HCT116 (cell line): ENCODE measurements around the gene POU2AF1.
"Not testable (repeated sequence)": the region's sequence is repeated elsewhere in the genome, so short reads cannot be mapped to it uniquely, and the experiment has no call there.

Experiments used
- CEBPB ChIP-seq: IDR thresholded peaks from 2 replicates; pipeline ENCODE4 v1.6.1; 2012; ENCODE audit warnings: low read depth
- CTCF ChIP-seq, 3 experiments: fragments of 200-600 bp in 1 of 3; sonication (generic) in 1 of 3; IDR thresholded peaks in 2 of 3; conservative IDR thresholded peaks in 1 of 3; 2 replicates each; pipeline ENCODE4 v1.5.1; 2012 to 2017; ENCODE audit warnings: low read depth in 2 of 3, low read length in 2 of 3, antibody characterized with exemption in 1 of 3, borderline replicate concordance in 1 of 3, control low read depth in 1 of 3, mild to moderate bottlenecking in 1 of 3, mixed read lengths in 1 of 3, mixed run types in 1 of 3, moderate library complexity in 1 of 3; ENCODE audit not compliant: insufficient read depth in 1 of 3
- EZH2 ChIP-seq: fragments of 200-600 bp; sonication (generic); IDR thresholded peaks from 2 replicates; pipeline ENCODE4 v1.6.1; 2017; ENCODE audit warnings: antibody characterized with exemption, mixed run types
- EZH2phosphoT487 ChIP-seq: fragments of 200-600 bp; IDR thresholded peaks from 2 replicates; pipeline ENCODE4 v1.6.1; 2018; ENCODE audit warnings: antibody characterized with exemption, borderline replicate concordance
- POLR2A ChIP-seq: IDR thresholded peaks from 2 replicates; pipeline ENCODE4 v1.7.0; 2011; ENCODE audit warnings: borderline replicate concordance; ENCODE audit not compliant: insufficient read depth, insufficient read length; ENCODE audit errors: extremely low read depth
- RAD21 ChIP-seq: IDR thresholded peaks from 2 replicates; pipeline ENCODE4 v1.6.1; 2012; ENCODE audit warnings: low read depth, mild to moderate bottlenecking
- REST ChIP-seq: IDR thresholded peaks from 2 replicates; pipeline ENCODE4 v1.6.1; 2012; ENCODE audit warnings: low read depth
- SP1 ChIP-seq: IDR thresholded peaks from 2 replicates; pipeline ENCODE4 v1.6.1; 2012; ENCODE audit warnings: low read depth
- TCF7L2 ChIP-seq: IDR thresholded peaks from 2 replicates; pipeline ENCODE4 v1.7.0; 2011; ENCODE audit warnings: borderline replicate concordance, inconsistent platforms; ENCODE audit not compliant: insufficient read depth, insufficient read length; ENCODE audit errors: extremely low read depth
- ZNF274 ChIP-seq: fragments of 200-500 bp; sonication (Bioruptor generic); IDR thresholded peaks from 2 replicates; pipeline ENCODE4 v1.6.1; 2014; ENCODE audit warnings: mild to moderate bottlenecking, low read depth, low read length, inconsistent platforms
- TF ChIP-seq, protein P1 (sequence below): IDR thresholded peaks from 2 replicates; pipeline ENCODE4 v1.6.1; 2011; ENCODE audit warnings: mild to moderate bottlenecking, low read length, moderate library complexity; ENCODE audit not compliant: insufficient replicate concordance; ENCODE audit errors: extremely low read depth

DNA sequence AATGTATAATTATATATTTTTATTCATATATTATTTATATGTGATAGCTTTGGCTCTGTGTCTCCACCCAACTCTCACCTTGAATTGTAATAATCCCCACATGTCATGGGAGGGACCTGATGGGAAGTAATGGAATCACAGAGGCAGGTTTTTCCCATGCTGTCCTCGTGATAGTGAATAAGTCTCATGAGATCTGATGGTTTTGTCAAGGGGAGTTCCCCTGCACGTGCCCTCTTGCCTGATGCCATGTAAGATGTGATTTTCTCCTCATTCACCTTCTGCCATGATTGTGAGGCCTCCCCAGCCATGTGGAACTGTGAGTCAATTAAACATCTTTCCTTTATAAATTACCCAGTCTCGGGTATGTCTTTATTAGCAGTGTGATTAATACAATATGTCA, 22.9 kb upstream of the POU2AF1 start:
- not testable (repeated sequence) for TF ChIP-seq CTCF (IDR thresholded peaks at IDR 0.05 in 2 of 3, conservative IDR thresholded peaks at IDR 0.05 in 1 of 3; ENCODE audit: borderline replicate concordance in 1 of 3, insufficient read depth in 1 of 3, low read depth in 2 of 3, low read length in 2 of 3); EZH2phosphoT487; CEBPB; SP1; REST; POLR2A; RAD21; TCF7L2; EZH2; ZNF274
- TF ChIP-seq, protein P1, sequence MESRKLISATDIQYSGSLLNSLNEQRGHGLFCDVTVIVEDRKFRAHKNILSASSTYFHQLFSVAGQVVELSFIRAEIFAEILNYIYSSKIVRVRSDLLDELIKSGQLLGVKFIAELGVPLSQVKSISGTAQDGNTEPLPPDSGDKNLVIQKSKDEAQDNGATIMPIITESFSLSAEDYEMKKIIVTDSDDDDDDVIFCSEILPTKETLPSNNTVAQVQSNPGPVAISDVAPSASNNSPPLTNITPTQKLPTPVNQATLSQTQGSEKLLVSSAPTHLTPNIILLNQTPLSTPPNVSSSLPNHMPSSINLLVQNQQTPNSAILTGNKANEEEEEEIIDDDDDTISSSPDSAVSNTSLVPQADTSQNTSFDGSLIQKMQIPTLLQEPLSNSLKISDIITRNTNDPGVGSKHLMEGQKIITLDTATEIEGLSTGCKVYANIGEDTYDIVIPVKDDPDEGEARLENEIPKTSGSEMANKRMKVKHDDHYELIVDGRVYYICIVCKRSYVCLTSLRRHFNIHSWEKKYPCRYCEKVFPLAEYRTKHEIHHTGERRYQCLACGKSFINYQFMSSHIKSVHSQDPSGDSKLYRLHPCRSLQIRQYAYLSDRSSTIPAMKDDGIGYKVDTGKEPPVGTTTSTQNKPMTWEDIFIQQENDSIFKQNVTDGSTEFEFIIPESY: not testable (repeated sequence)
